HFFc6 (cell line): Measurements from ENCODE around the gene ZNF653. TPM values are rescaled to one million over a fixed set of nuclear protein-coding genes. Genes with fewer than 3 reads are reported as not detected.

Source experiments
- DNase-seq: peaks from one replicate; pipeline ENCODE4 v3.0.0-alpha.2; 2018
- H3K27ac Mint-ChIP-seq: 2 replicates; pipeline ENCODE4 v1.8.0; 2020; ENCODE audit warnings: mild to moderate bottlenecking, mixed read lengths
- H3K27me3 Mint-ChIP-seq: 2 replicates; pipeline ENCODE4 v1.8.0; 2021; ENCODE audit warnings: mild to moderate bottlenecking, moderate library complexity, mixed read lengths; ENCODE audit not compliant: insufficient read depth
- H3K36me3 Mint-ChIP-seq: 2 replicates; pipeline ENCODE4 v1.8.0; 2021; ENCODE audit warnings: low read depth, mixed read lengths
- H3K4me1 Mint-ChIP-seq: 2 replicates; pipeline ENCODE4 v1.8.0; 2020; ENCODE audit warnings: low read depth, mixed read lengths
- H3K4me3 Mint-ChIP-seq: 2 replicates; pipeline ENCODE4 v1.8.0; 2020; ENCODE audit warnings: mild to moderate bottlenecking, moderate library complexity, mixed read lengths
- H3K9me3 Mint-ChIP-seq: 2 replicates; pipeline ENCODE4 v1.8.0; 2020; ENCODE audit warnings: mild to moderate bottlenecking, mixed read lengths
- total RNA-seq, 6 experiments: library from RNA; stranded (reverse); fragmentation: NEBNext Ultra II Directional; extraction: Animal tissue kit (Norgen Biotek cat#: 25700); gene quantifications; 2 replicates in 1 of 6; 3 replicates in 5 of 6; pipeline ENCODE4 v1.2.3, GENCODE V29; 2021
- TF ChIP-seq, protein P1 (sequence below): fragments of 200-600 bp; sonication (generic); IDR thresholded peaks from 2 replicates; pipeline ENCODE4 v1.5.0; 2021; ENCODE audit warnings: antibody characterized with exemption, mild to moderate bottlenecking

The ZNF653 gene
- total RNA-seq, 6 experiments from 2014 or later = 4.7 to 6.3 (median 5.3) TPM

GRCh38 chr19:11450570-11451326 is 54.9 kb downstream of the ZNF653 start:
- H3K27ac Mint-ChIP-seq = no peak overlapping the region
- H3K27me3 Mint-ChIP-seq = no peaks in the 10 kb centered on the region; the same call in 1 of the 2 replicates
- DNase-seq = no peak
- no peaks in the 10 kb centered on the region for H3K36me3 Mint-ChIP-seq
- no peaks in the 10 kb centered on the region; the same call in 1 of the 2 replicates for H3K4me1 Mint-ChIP-seq
- H3K9me3 Mint-ChIP-seq = no peaks in the 10 kb centered on the region
- H3K4me3 Mint-ChIP-seq = no peak overlapping the region
- TF ChIP-seq, protein P1, sequence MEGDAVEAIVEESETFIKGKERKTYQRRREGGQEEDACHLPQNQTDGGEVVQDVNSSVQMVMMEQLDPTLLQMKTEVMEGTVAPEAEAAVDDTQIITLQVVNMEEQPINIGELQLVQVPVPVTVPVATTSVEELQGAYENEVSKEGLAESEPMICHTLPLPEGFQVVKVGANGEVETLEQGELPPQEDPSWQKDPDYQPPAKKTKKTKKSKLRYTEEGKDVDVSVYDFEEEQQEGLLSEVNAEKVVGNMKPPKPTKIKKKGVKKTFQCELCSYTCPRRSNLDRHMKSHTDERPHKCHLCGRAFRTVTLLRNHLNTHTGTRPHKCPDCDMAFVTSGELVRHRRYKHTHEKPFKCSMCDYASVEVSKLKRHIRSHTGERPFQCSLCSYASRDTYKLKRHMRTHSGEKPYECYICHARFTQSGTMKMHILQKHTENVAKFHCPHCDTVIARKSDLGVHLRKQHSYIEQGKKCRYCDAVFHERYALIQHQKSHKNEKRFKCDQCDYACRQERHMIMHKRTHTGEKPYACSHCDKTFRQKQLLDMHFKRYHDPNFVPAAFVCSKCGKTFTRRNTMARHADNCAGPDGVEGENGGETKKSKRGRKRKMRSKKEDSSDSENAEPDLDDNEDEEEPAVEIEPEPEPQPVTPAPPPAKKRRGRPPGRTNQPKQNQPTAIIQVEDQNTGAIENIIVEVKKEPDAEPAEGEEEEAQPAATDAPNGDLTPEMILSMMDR = no peak

DNA sequence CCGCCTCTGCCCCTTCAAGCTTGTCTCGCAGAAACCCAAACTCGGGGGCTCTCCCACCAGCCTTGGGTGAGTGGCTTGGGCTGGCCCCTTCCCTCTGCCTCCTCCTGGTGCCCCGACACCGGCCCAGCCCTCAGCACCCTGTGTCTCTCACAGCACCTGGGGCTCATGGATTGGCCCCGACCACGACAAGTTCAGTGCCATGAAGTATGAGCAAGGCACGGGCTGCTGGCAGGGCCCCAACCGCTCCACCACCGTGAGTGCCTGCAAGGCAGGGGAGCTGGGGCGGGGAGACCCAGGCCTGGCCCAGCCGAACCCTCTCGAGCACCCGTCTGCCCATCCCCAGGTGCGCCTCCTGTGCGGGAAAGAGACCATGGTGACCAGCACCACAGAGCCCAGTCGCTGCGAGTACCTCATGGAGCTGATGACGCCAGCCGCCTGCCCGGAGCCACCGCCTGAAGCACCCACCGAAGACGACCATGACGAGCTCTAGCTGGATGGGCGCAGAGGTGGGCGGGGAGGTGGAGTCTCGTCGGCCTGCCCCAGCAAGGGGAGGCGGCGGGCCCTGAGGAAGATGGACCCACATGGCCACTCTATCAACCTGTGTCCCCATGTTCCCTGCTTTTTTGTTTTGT is 56.6 kb downstream of the ZNF653 start:
- Mint-ChIP-seq H3K27me3 (peaks cover 1% of the 10 kb centered on the region), H3K4me1 (no peaks in the 10 kb centered on the region; the same call in 1 of the 2 replicates), H3K27ac (no peak overlapping the region), H3K4me3 (no peak overlapping the region), H3K9me3 (no peaks in the 10 kb centered on the region), H3K36me3 (no peaks in the 10 kb centered on the region)
- no peak for DNase-seq
- TF ChIP-seq, protein P1 = no peak

DNA sequence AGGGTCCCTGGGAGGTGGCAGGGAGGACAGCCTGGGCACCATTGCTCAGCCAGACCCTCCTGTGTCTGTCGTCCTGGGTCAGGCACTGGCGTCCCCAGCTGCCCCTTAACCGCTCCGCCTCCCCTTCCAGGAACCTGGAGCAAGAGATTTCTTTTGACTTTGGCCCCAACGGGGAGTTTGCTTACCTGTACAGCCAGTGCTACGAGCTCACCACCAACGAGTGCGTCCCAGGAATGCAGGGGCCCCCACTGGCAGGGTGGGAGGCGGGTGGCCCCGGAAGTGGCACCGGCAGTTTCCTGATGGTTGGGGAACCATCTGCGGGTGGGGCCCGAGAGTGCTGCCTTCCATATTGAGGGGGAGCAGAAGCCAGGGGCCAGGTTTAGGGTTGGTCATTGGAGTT is 57.2 kb downstream of the ZNF653 start:
- Mint-ChIP-seq H3K9me3 (no peaks in the 10 kb centered on the region), H3K36me3 (no peaks in the 10 kb centered on the region), H3K4me1 (no peaks in the 10 kb centered on the region; the same call in 1 of the 2 replicates), H3K27me3 (peaks cover 1% of the 10 kb centered on the region), H3K27ac (no peak overlapping the region), H3K4me3 (no peak overlapping the region)
- TF ChIP-seq, protein P1 = no peak
- no peak for DNase-seq

DNA sequence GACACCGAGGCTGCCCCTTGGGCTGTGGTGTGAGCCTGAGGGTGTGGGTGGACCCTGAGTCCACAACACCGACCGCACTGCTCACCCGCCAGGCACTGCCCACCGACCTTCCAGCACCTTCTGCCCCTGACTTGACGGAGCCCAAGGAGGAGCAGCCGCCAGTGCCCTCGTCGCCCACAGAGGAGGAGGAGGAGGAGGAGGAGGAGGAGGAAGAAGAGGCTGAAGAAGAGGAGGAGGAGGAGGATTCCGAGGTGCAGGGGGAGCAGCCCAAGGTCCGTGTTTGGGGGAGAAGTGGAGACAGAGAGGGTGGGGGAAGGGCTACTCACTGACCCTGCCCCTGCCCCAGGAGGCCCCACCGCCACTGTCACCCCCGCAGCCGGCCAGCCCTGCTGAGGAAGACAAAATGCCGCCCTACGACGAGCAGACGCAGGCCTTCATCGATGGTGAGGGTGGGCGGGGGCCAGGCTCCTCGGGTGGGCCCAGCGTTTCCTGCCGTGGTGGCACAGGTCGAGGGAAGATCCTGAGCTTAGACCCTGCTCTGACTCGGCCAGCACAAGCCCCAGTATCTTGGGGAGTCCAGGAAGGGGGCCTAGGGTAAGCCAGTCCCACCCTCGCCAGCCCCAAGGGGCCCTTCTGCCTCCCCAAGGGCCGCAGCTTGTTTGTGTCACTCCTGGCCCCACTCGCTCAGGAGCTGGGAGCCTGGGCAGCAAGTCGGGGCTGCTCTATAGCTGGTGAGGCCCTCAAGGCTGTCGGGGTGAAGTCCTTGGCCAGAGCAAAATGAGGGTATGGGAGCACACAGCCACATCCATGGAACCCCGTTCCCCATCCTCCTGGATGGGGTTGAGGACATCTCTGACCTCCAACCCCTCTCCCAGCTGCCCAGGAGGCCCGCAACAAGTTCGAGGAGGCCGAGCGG is 58.0 kb downstream of the ZNF653 start:
- no peak for DNase-seq
- Mint-ChIP-seq H3K4me1 (no peaks in the 10 kb centered on the region), H3K27ac (no peak overlapping the region), H3K27me3 (peaks cover 1% of the 10 kb centered on the region), H3K9me3 (no peaks in the 10 kb centered on the region), H3K4me3 (no peak overlapping the region), H3K36me3 (no peaks in the 10 kb centered on the region)
- TF ChIP-seq, protein P1 = no peak

DNA sequence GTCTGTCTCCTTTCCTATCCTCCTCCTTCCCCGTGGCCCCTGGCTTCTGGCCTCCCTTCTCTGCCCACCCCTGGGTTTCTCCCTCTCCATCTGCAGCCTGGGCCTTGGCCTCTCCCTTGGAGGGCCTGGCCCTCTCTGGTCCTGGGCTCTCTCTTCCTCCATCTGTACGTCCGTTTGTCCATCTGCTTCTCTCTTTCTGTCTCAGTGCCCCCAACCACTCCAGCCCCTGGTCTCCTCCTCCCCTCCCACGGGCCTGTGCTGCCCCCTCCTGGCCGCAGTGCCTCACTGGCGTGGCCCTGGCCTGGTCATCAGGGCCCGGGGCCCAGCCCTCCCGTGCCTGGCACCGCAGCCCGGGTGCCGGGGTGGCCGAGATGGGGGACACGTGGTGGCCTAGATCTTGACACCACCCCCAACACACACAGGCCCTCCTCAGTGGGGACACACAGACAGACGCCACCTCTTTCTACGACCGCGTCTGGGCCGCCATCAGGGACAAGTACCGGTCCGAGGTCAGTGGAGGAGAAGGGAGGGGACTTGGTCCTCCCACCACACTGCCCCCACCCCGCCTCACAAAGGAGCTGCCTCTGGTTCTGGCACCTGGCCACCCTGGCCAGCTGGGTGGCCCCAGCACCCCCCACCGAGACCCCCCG is 58.9 kb downstream of the ZNF653 start:
- H3K4me1 Mint-ChIP-seq = no peaks in the 10 kb centered on the region
- DNase-seq = no peak
- no peak overlapping the region for H3K27ac Mint-ChIP-seq
- H3K36me3 Mint-ChIP-seq = peaks cover 5% of the 10 kb centered on the region; the same call in 1 of the 2 replicates
- no peak overlapping the region for H3K4me3 Mint-ChIP-seq
- no peaks in the 10 kb centered on the region for H3K9me3 Mint-ChIP-seq
- TF ChIP-seq, protein P1 = peak; percentile 87
- peaks cover 1% of the 10 kb centered on the region; the same call in 1 of the 2 replicates for H3K27me3 Mint-ChIP-seq
